Brain pericyte (primary cell): Measurements from ENCODE around the gene NLRP5.
"Not testable (repeated sequence)": the region's sequence is repeated elsewhere in the genome, so short reads cannot be mapped to it uniquely, and the experiment has no call there.

Source experiments
- DNase-seq: peaks from one replicate; pipeline ENCODE4 v3.0.0-alpha.2; 2012; ENCODE audit warnings: low read depth, low spot score

The NLRP5 gene

GRCh38 chr19:56098237-56098636, 111.7 kb downstream of the NLRP5 start:
- DNase-seq: not testable (repeated sequence)

- DNase-seq: no peak
Observed at GRCh38 chr19:56098731-56099568, 112.4 kb downstream of the NLRP5 start.

- DNase-seq: no peak
Observed at GRCh38 chr19:56099638-56100539, 113.3 kb downstream of the NLRP5 start.

- DNase-seq: no peak
Observed at GRCh38 chr19:56101095-56101494, 114.5 kb downstream of the NLRP5 start.

GRCh38 chr19:56101746-56102535, 115.4 kb downstream of the NLRP5 start:
- DNase-seq: no peak

- no peak for DNase-seq
Observed at GRCh38 chr19:56103027-56103614, 116.5 kb downstream of the NLRP5 start.

GRCh38 chr19:56104423-56104822, 117.8 kb downstream of the NLRP5 start:
- DNase-seq: no peak

- no peak for DNase-seq
Observed at GRCh38 chr19:56105090-56105701, 118.6 kb downstream of the NLRP5 start.

- not testable (repeated sequence) for DNase-seq
Observed at GRCh38 chr19:56105831-56106396, 119.3 kb downstream of the NLRP5 start.

GRCh38 chr19:56106397-56106849, 119.8 kb downstream of the NLRP5 start:
- no peak for DNase-seq

GRCh38 chr19:56106993-56107392, 120.4 kb downstream of the NLRP5 start:
- DNase-seq: no peak

GRCh38 chr19:56107626-56108351, 121.2 kb downstream of the NLRP5 start:
- DNase-seq: no peak

- DNase-seq: no peak
Observed at GRCh38 chr19:56108447-56109195, 122.0 kb downstream of the NLRP5 start.

- DNase-seq: no peak
Observed at GRCh38 chr19:56109226-56109625, 122.7 kb downstream of the NLRP5 start.

GRCh38 chr19:56110515-56111448, 124.2 kb downstream of the NLRP5 start:
- peak; percentile 32 for DNase-seq
